Stomach (tissue), 4 donors: ENCODE measurements around the gene RAB22A.

Experiments used
- POLR2A ChIP-seq, 4 donors: fragments of 450-650 bp; IDR thresholded peaks; one replicate each; pipeline ENCODE4 v1.6.1; 2016; ENCODE audit warnings: antibody characterized with exemption in 4 of 4, control low read depth in 2 of 4, mild to moderate bottlenecking in 1 of 4, moderate library complexity in 1 of 4
- TF ChIP-seq, protein P1 (sequence below), 7 experiments: fragments of 450-650 bp in 4 of 7; fragments of 200-600 bp in 3 of 7; sonication (generic) in 3 of 7; IDR thresholded peaks; one replicate each; pipeline ENCODE4 v1.5.1; 2016 to 2019; ENCODE audit warnings: antibody characterized with exemption in 7 of 7, control low read depth in 2 of 7, mild to moderate bottlenecking in 1 of 7

DNA sequence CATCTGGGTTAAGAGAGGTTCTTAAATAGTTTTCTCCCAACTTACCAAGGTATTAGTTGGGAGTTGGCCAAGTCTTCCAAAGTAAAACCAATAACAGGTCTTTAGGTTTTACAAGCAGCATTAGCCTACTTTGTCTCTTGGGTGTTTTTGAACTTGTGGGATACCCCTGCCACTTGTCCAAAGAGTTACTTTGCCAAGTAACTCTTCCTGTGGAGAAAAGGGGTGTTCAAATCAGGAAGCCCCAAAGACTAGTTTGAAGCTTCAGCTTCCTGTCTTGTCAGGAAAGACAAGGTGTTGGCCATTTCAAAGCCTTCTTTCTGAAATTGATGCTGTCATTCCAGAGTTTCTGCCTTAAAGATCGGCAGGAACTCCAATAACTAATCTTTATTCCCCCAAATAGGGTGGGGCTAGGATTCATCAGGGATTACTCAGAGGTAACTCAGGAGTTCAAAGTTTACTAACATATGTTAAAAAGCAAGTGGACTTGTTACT is 822 bp downstream of the RAB22A start:
- TF ChIP-seq, protein P1, sequence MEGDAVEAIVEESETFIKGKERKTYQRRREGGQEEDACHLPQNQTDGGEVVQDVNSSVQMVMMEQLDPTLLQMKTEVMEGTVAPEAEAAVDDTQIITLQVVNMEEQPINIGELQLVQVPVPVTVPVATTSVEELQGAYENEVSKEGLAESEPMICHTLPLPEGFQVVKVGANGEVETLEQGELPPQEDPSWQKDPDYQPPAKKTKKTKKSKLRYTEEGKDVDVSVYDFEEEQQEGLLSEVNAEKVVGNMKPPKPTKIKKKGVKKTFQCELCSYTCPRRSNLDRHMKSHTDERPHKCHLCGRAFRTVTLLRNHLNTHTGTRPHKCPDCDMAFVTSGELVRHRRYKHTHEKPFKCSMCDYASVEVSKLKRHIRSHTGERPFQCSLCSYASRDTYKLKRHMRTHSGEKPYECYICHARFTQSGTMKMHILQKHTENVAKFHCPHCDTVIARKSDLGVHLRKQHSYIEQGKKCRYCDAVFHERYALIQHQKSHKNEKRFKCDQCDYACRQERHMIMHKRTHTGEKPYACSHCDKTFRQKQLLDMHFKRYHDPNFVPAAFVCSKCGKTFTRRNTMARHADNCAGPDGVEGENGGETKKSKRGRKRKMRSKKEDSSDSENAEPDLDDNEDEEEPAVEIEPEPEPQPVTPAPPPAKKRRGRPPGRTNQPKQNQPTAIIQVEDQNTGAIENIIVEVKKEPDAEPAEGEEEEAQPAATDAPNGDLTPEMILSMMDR (IDR thresholded peaks at IDR 0.05) = no peak
- no peak for TF ChIP-seq POLR2A (IDR thresholded peaks at IDR 0.05)
